CD4-positive, alpha-beta T cell treated with Interleukin-17A for 1 hour (primary cell): Measurements from ENCODE around the gene LRP10.
A peak's percentile ranks its signal among the peaks of the same experiment; 100 is the strongest.

Source experiments
- DNase-seq: peaks from one replicate; pipeline ENCODE4 v3.0.0-alpha.2; 2020

Gene LRP10

GRCh38 chr14:22920697-22921096, 49.2 kb downstream of the LRP10 start:
- no peak for DNase-seq

GRCh38 chr14:22922294-22922693, 50.8 kb downstream of the LRP10 start:
- no peak for DNase-seq

DNA sequence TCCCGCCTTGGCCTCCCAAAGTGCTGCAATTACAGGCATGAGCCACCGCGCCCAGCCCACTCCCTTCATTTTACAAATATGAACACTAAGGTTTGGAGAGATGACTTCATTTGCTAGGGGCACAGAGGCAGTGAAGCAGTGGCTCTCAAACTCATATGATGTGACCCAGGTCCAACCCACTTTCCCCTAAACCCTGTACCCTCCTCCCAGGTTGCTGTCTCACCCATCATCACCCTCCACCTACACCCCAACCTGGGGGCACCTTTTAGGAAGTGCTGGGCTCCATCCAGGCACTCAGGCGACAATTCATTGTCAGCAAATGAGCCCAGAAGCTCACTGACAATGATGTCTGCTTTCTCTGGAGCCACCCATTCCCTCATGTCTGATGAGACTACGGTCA, 52.2 kb downstream of the LRP10 start:
- DNase-seq, result no peak

DNA sequence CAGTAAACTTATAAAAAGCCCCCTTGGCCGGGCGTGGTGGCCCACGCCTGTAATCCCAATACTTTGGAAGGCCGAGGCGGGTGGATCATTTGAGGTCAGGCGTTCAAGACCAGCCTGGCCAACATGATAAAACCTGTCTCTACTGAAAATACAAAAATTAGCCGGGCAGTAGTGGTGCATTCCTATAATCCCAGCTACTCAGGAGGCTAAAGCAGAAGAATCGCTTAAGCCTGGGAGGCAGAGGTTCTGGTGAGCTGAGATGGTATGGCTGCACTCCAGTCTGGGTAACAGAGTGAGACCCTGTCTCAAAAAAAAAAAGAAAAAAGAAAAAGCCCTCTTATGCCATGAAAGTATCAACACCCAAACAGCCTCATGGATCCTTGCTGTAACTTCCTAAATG, 54.0 kb downstream of the LRP10 start:
- DNase-seq, result no peak

GRCh38 chr14:22926316-22926715, 54.8 kb downstream of the LRP10 start:
- no peak for DNase-seq

- peak; percentile 7 for DNase-seq
Observed at GRCh38 chr14:22928237-22929103, 56.9 kb downstream of the LRP10 start.

DNA sequence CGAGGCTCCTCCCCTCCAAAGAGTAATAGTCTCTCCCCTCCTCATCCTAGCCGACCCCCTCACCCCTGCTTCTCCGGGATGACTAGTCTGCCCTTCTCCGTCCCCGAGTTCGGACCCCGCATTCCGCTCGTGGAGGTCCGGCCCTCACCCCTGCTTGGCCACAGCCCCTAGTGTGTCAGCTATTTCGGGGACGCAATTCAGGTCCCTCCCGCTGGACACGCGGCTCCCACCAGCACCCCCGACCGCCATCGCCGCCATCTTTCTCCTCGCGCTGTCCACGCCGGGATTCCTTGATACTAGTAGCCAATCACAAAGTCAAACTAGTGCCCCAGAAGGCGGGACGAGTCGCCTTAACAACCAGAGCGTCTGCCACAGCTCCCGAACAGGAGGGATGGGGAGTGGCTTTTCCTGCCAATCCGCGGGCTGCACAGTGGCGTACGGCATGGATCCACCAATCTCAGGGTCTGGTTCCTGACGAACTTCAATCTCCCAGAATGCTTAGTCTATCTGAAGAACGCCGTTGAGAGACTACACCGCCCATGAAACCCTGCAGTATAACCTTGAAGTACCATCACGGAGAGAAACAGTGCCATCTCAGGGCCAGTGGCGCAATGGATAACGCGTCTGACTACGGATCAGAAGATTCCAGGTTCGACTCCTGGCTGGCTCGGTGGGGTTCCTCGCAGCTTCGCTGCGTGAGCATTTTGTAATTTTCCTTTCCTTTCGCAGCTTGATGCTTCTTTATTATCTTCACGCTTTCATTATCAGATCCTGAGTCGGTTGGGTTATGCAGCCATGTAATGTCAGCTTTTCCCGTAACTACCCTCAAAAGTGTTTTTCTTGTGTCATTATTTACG, 57.8 kb downstream of the LRP10 start, which contains the start of gene PRMT5:
Gene PRMT5, minus strand, starts transcription at position 273 of the 857 bp plus-strand sequence. Its CDS starts 15 bp downstream, at position 258.
- DNase-seq, result peak; percentile 100

DNA sequence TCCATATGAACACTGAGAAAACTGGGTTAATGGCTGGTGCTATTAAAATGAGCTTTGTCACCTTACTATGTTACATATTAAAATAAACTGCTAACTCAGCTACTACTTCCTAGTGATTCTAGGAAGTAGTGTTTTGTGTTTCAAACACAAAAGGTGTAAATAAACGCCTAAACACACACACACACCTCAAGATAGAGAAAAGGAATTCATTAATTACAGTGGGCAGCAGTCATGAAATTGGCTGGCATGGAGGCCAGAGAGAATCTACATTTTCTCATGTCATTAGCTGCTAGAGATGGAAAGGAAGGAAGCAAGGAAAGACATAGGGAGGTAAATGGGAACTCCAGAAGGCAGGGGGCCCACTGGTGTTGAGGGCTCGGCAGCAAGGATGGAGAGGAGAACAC, 58.4 kb downstream of the LRP10 start:
- DNase-seq, result no peak
